Activated naive CD8-positive, alpha-beta T cell treated with anti-CD3 and anti-CD28 coated beads for 36 hours (primary cell): Measurements from ENCODE around the gene SNN. TPM values are rescaled to one million over a fixed set of nuclear protein-coding genes. Genes with fewer than 3 reads are reported as not detected.

ENCODE experiments used
- DNase-seq: peaks from one replicate; pipeline ENCODE4 v3.0.0; 2021
- H3K27ac Mint-ChIP-seq: one replicate; pipeline ENCODE4 v1.8.0; 2022; ENCODE audit warnings: mild to moderate bottlenecking, moderate library complexity, mixed read lengths
- H3K27me3 Mint-ChIP-seq: one replicate; pipeline ENCODE4 v1.8.0; 2022; ENCODE audit warnings: mild to moderate bottlenecking, mixed read lengths
- H3K36me3 Mint-ChIP-seq: one replicate; pipeline ENCODE4 v1.8.0; 2021; ENCODE audit warnings: mild to moderate bottlenecking, mixed read lengths
- H3K4me1 Mint-ChIP-seq: one replicate; pipeline ENCODE4 v1.8.0; 2021; ENCODE audit warnings: mixed read lengths
- H3K4me3 Mint-ChIP-seq: one replicate; pipeline ENCODE4 v1.8.0; 2022; ENCODE audit warnings: mild to moderate bottlenecking, moderate library complexity, mixed read lengths
- H3K9me3 Mint-ChIP-seq: one replicate; pipeline ENCODE4 v1.8.0; 2022; ENCODE audit warnings: mixed read lengths
- total RNA-seq, 2 experiments: library from RNA; stranded (reverse); gene quantifications; one replicate each; pipeline ENCODE4 v1.2.3, GENCODE V29; 2021

Gene SNN
- total RNA-seq, 2 experiments from 2014 or later, result 10.3 to 11.2 TPM

GRCh38 chr16:11677959-11678881, 10.0 kb downstream of the SNN start:
- no peaks in the 10 kb centered on the region for H3K9me3 Mint-ChIP-seq
- H3K27me3 Mint-ChIP-seq, result no peaks in the 10 kb centered on the region
- H3K27ac Mint-ChIP-seq, result peak overlapping the region; percentile 72
- DNase-seq, result no peak
- peaks cover 7% of the 10 kb centered on the region for H3K36me3 Mint-ChIP-seq
- peaks cover 73% of the 10 kb centered on the region for H3K4me1 Mint-ChIP-seq
- H3K4me3 Mint-ChIP-seq, result no peak overlapping the region

GRCh38 chr16:11679250-11679649, 11.0 kb downstream of the SNN start:
- Mint-ChIP-seq H3K9me3 (no peaks in the 10 kb centered on the region), H3K27me3 (no peaks in the 10 kb centered on the region), H3K36me3 (peaks cover 7% of the 10 kb centered on the region), H3K4me1 (peaks cover 70% of the 10 kb centered on the region), H3K4me3 (no peak overlapping the region), H3K27ac (peak overlapping the region; percentile 47)
- no peak for DNase-seq

- H3K27me3 Mint-ChIP-seq, result no peaks in the 10 kb centered on the region
- no peak for DNase-seq
- no peak overlapping the region for H3K4me3 Mint-ChIP-seq
- peak overlapping the region; percentile 76 for H3K27ac Mint-ChIP-seq
- no peaks in the 10 kb centered on the region for H3K9me3 Mint-ChIP-seq
- H3K4me1 Mint-ChIP-seq, result peaks cover 66% of the 10 kb centered on the region
- peaks cover 9% of the 10 kb centered on the region for H3K36me3 Mint-ChIP-seq
Observed at GRCh38 chr16:11679941-11680911, 12.0 kb downstream of the SNN start.

DNA sequence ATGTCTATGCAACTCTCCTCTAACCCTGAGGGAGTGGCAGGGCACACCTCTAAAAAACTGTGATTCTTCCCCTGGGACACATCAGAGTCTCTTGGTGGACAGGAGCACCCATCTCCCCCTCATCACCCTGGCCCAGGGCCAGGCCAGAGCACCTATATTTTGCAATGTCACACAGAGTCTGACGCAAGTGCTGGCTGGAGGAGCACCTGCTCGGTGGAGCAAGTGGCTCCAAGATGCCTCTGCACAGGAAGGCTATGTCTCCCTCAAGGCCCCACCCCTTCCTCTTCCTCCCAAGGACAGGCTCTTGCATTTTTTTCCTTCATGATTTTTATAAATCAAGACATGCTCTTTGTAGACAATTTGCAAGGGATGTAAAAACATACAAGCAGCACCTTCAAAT, 13.3 kb downstream of the SNN start:
- H3K4me1 Mint-ChIP-seq, result peaks cover 59% of the 10 kb centered on the region

DNA sequence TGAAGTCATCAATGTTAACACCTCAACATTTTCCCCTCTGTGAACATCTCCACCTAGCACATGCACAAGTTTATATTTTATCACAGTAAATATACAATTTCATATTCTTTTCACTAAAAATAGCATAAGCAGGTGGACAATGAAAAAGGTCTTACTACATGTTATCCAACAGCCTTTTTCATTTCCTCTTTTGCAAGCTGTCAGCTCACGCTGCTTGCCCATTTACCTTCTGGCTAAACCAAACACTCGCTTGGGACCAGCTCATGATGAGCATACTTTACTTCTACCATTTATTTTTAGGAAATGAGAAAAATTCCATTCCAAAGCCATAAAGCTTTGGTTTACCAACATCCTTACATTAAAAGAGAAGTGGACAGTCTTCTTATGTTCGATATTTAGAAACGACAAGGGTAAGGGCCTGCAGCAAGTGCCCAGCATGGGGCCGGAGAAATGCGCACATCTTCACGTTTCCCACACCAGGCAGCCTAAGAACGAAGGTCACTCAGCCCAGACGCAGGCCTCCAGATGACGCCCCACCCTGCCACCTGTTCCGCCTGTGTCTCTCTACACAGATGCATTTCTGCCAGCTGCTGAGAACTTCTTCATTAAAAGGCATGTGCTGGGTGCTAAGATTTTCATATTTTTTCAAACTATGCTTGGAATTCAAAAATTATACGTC, 13.9 kb downstream of the SNN start:
- no peaks in the 10 kb centered on the region for H3K27me3 Mint-ChIP-seq
- peak overlapping the region; percentile 76 for H3K27ac Mint-ChIP-seq
- no peak for DNase-seq
- no peak overlapping the region for H3K4me3 Mint-ChIP-seq
- peaks cover 12% of the 10 kb centered on the region for H3K36me3 Mint-ChIP-seq
- H3K4me1 Mint-ChIP-seq, result peaks cover 55% of the 10 kb centered on the region
- H3K9me3 Mint-ChIP-seq, result no peaks in the 10 kb centered on the region

More for the DNA sequence above, 13.3 kb downstream of the SNN start:
- peak overlapping the region; percentile 29 for H3K4me3 Mint-ChIP-seq
- H3K27me3 Mint-ChIP-seq, result no peaks in the 10 kb centered on the region
- no peak for DNase-seq
- peak overlapping the region; percentile 76 for H3K27ac Mint-ChIP-seq
- H3K9me3 Mint-ChIP-seq, result no peaks in the 10 kb centered on the region
- peaks cover 11% of the 10 kb centered on the region for H3K36me3 Mint-ChIP-seq

DNA sequence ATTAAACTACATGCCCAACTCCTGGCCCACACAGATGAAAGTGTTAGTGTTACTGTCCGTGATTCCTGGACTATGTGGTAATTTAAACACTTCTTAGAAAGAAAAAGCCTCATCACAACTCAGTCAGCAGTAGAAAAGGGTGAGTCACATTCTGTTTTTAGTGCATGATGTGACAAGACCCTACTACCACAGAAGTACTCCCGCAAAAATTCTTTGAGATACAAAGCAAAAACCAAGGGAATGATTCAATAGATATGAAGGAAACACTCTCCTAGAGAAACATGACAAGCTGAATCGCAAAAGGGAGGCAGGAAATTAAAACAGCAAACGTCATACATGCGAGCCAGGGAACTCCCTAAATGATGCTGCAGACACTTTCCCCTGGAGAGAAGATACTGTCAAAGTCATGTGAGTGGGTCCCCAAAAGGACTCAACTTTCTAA, 14.4 kb downstream of the SNN start:
- Mint-ChIP-seq H3K36me3 (peaks cover 16% of the 10 kb centered on the region), H3K4me1 (peaks cover 50% of the 10 kb centered on the region), H3K9me3 (no peaks in the 10 kb centered on the region), H3K4me3 (no peak overlapping the region), H3K27ac (peak overlapping the region; percentile 62), H3K27me3 (no peaks in the 10 kb centered on the region)
- DNase-seq, result no peak

GRCh38 chr16:11683145-11683544, 14.9 kb downstream of the SNN start:
- Mint-ChIP-seq H3K4me3 (no peak overlapping the region), H3K4me1 (peaks cover 45% of the 10 kb centered on the region), H3K27me3 (no peaks in the 10 kb centered on the region), H3K36me3 (peaks cover 17% of the 10 kb centered on the region), H3K27ac (no peak overlapping the region), H3K9me3 (no peaks in the 10 kb centered on the region)
- no peak for DNase-seq

GRCh38 chr16:11684231-11685025, 16.2 kb downstream of the SNN start:
- Mint-ChIP-seq H3K9me3 (no peaks in the 10 kb centered on the region), H3K4me3 (no peak overlapping the region), H3K4me1 (peaks cover 45% of the 10 kb centered on the region), H3K27me3 (no peaks in the 10 kb centered on the region), H3K27ac (no peak overlapping the region), H3K36me3 (peaks cover 21% of the 10 kb centered on the region)
- no peak for DNase-seq

- Mint-ChIP-seq H3K27ac (no peak overlapping the region), H3K4me1 (peaks cover 39% of the 10 kb centered on the region), H3K4me3 (no peak overlapping the region), H3K9me3 (no peaks in the 10 kb centered on the region), H3K36me3 (peaks cover 24% of the 10 kb centered on the region), H3K27me3 (no peaks in the 10 kb centered on the region)
- no peak for DNase-seq
Observed at GRCh38 chr16:11685844-11686618, 17.8 kb downstream of the SNN start.

GRCh38 chr16:11686713-11687380, 18.6 kb downstream of the SNN start:
- Mint-ChIP-seq H3K9me3 (no peaks in the 10 kb centered on the region), H3K36me3 (peaks cover 25% of the 10 kb centered on the region), H3K4me1 (peaks cover 31% of the 10 kb centered on the region), H3K27me3 (no peaks in the 10 kb centered on the region), H3K4me3 (no peak overlapping the region), H3K27ac (peak overlapping the region; percentile 38)
- no peak for DNase-seq

DNA sequence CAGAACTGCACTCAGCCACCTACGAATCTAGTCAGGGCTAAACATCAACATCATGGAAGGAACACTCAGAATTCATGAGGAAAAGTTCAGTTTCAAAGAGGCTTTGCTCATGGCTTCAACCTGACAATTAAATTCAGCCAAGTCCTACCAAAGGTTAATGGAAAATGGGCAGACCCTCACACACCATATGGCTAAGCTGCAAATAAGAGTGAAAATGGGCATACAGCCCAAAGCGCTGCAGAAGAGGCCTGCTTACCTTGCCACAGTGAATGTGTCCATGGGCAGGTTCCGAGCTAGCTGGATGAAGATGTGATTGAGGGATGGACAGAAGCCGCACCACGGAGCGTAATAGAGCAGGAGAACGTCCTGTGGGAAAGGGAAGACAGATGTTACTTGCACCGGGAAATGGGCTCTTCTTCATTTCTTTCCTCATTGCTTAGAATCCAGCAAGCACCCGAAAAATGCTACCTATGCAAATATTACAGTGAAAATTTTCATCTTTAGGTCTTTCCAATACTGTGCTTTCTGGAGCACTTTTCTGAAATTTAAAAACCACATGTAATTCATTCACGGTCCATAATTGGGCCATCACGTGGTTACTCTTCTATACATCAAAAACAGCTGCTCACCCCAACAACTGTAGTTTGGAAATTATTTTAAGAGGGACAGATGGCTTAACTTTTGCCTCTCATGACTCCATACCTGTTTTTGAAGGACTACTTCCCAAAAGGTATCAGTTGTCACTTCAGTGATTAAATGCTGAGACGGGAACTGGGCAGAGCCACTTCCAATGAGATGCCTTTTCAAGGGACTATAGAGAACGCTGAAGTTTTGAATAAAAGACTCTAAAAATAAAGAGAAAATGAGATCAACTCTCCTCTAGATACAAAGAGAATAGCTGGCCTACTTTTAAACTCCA, 19.6 kb downstream of the SNN start:
- no peaks in the 10 kb centered on the region for H3K9me3 Mint-ChIP-seq
- H3K27me3 Mint-ChIP-seq, result no peaks in the 10 kb centered on the region
- no peak overlapping the region for H3K4me3 Mint-ChIP-seq

DNA sequence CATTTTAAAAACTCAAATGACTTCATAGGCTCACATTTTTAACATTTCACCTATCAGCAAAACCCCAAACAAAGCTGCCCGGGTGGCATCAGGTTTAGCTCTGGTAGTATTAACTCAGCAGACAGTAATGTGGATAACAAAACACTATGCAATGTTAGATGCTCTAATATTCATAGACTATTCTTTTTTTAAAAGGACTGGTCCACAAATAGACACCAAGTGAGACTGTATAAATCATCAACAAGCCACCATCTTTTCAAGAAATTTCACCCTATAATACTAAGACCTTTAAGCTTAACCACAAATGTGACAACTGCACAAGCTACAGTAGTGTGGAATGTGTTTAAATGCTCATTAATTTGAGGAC, 20.2 kb downstream of the SNN start:
- Mint-ChIP-seq H3K9me3 (no peaks in the 10 kb centered on the region), H3K27ac (no peak overlapping the region), H3K4me3 (no peak overlapping the region), H3K27me3 (no peaks in the 10 kb centered on the region), H3K4me1 (peaks cover 19% of the 10 kb centered on the region), H3K36me3 (peaks cover 28% of the 10 kb centered on the region)
- no peak for DNase-seq

More for the DNA sequence above, 19.6 kb downstream of the SNN start:
- peaks cover 21% of the 10 kb centered on the region for H3K4me1 Mint-ChIP-seq
- H3K36me3 Mint-ChIP-seq, result peaks cover 28% of the 10 kb centered on the region
- no peak overlapping the region for H3K27ac Mint-ChIP-seq
- DNase-seq, result no peak
